Measurements from ENCODE around the gene MPND. TPM values are rescaled to one million over a fixed set of nuclear protein-coding genes. Genes with fewer than 3 reads are reported as not detected.
A peak's percentile ranks its signal among the peaks of the same experiment; 100 is the strongest.

The MPND gene
- total and polyA plus RNA-seq, 2 of the 13 experiments (the other 11 are each of a cell fraction or from before 2014, with no cell fraction given) = 10.8 to 15.8 TPM

GRCh38 chr19:4400135-4400936 is 57.0 kb downstream of the MPND start, which contains the start of gene SH3GL1 (continued):
- TF ChIP-seq, protein P1, sequence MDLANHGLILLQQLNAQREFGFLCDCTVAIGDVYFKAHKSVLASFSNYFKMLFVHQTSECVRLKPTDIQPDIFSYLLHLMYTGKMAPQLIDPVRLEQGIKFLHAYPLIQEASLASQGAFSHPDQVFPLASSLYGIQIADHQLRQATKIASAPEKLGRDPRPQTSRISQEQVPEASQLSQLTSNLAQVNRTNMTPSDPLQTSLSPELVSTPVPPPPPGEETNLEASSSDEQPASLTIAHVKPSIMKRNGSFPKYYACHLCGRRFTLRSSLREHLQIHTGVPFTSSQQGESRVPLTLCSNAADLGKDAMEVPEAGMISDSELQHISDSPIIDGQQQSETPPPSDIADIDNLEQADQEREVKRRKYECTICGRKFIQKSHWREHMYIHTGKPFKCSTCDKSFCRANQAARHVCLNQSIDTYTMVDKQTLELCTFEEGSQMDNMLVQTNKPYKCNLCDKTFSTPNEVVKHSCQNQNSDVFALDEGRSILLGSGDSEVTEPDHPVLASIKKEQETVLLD (CRISPR knock-in tag; IDR thresholded peaks at IDR 0.05; ENCODE audit: low read depth) = peak; percentile 81
- TF ChIP-seq CHCHD3 (CRISPR knock-in tag; IDR thresholded peaks at IDR 0.05) (no peak), POLR2A (IDR thresholded peaks at IDR 0.05; ENCODE audit: insufficient read depth in 1 of 2, low read depth in 2 of 2, low read length in 2 of 2) (peak in 1 of 2 experiments; percentile 51; a peak in 1 of 4 replicates), TEAD3 (CRISPR knock-in tag; optimal IDR thresholded peaks at IDR 0.05; ENCODE audit: borderline replicate concordance) (peak; percentile 68), RBM39 (IDR thresholded peaks at IDR 0.05; ENCODE audit: low read depth, low read length, poor library complexity, severe bottlenecking) (no peak), FOXA3 (CRISPR knock-in tag; IDR thresholded peaks at IDR 0.05) (peak; percentile 77), RERE (CRISPR knock-in tag; IDR thresholded peaks at IDR 0.05; ENCODE audit: low read depth) (peak; percentile 41; the same call in 1 of the 2 replicates), FOXA1 (IDR thresholded peaks at IDR 0.05) (no peak), FOXA1 (CRISPR knock-in tag; IDR thresholded peaks at IDR 0.05) (peak; percentile 57), MED1 (CRISPR knock-in tag; IDR thresholded peaks at IDR 0.05) (peak; percentile 76), IRF2 (CRISPR knock-in tag; IDR thresholded peaks at IDR 0.05) (peak; percentile 90), CEBPG (CRISPR knock-in tag; IDR thresholded peaks at IDR 0.05) (peak; percentile 47; the same call in 1 of the 2 replicates), PHF8 (CRISPR knock-in tag; IDR thresholded peaks at IDR 0.05) (peak; percentile 61), SNAPC2 (CRISPR knock-in tag; IDR thresholded peaks at IDR 0.05) (no peak), NFYB (CRISPR knock-in tag; IDR thresholded peaks at IDR 0.05) (peak; percentile 46), THRA (CRISPR knock-in tag; IDR thresholded peaks at IDR 0.05; ENCODE audit: borderline replicate concordance) (peak; percentile 71; the same call in 1 of the 2 replicates), DMAP1 (CRISPR knock-in tag; IDR thresholded peaks at IDR 0.05) (peak; percentile 84), HNRNPL (IDR thresholded peaks at IDR 0.05; ENCODE audit: low read depth, low read length) (no peak)
- TF ChIP-seq, protein P2, sequence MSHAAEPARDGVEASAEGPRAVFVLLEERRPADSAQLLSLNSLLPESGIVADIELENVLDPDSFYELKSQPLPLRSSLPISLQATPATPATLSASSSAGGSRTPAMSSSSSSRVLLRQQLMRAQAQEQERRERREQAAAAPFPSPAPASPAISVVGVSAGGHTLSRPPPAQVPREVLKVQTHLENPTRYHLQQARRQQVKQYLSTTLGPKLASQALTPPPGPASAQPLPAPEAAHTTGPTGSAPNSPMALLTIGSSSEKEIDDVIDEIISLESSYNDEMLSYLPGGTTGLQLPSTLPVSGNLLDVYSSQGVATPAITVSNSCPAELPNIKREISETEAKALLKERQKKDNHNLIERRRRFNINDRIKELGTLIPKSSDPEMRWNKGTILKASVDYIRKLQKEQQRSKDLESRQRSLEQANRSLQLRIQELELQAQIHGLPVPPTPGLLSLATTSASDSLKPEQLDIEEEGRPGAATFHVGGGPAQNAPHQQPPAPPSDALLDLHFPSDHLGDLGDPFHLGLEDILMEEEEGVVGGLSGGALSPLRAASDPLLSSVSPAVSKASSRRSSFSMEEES (CRISPR knock-in tag; IDR thresholded peaks at IDR 0.05) = 0 out of 2 replicates have a peak, but pooled peaks have one; percentile 55
- TF ChIP-seq, protein P3, sequence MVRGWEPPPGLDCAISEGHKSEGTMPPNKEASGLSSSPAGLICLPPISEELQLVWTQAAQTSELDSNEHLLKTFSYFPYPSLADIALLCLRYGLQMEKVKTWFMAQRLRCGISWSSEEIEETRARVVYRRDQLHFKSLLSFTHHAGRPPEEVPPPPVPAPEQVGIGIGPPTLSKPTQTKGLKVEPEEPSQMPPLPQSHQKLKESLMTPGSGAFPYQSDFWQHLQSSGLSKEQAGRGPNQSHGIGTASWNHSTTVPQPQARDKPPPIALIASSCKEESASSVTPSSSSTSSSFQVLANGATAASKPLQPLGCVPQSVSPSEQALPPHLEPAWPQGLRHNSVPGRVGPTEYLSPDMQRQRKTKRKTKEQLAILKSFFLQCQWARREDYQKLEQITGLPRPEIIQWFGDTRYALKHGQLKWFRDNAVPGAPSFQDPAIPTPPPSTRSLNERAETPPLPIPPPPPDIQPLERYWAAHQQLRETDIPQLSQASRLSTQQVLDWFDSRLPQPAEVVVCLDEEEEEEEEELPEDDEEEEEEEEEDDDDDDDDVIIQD (CRISPR knock-in tag; IDR thresholded peaks at IDR 0.05; ENCODE audit: low read depth) = peak; percentile 67

All from HepG2 (cell line).